K562 (cell line): ENCODE results near the gene TPX2. TPM values are rescaled to one million over a fixed set of nuclear protein-coding genes. Genes with fewer than 3 reads are reported as not detected.

Source experiments
- ARHGAP35 ChIP-seq: fragments of 450-650 bp; IDR thresholded peaks from 2 replicates; pipeline ENCODE4 v1.6.1; 2018; ENCODE audit not compliant: partially characterized antibody
- EZH2 ChIP-seq: IDR thresholded peaks from 2 replicates; pipeline ENCODE4 v1.6.1; 2012; ENCODE audit warnings: low read depth, mild to moderate bottlenecking, inconsistent platforms, low read length, borderline replicate concordance
- GMEB1 ChIP-seq: fragments of 250-450 bp; sonication (Bioruptor Pico); IDR thresholded peaks from 2 replicates; pipeline ENCODE4 v1.4.0; 2020; ENCODE audit warnings: mild to moderate bottlenecking
- HMGXB4 ChIP-seq: sonication (generic); formaldehyde crosslinking; IDR thresholded peaks from 2 replicates; pipeline ENCODE4 v1.8.1; 2023; ENCODE audit warnings: mild to moderate bottlenecking, missing genetic modification reagents
- LEF1 ChIP-seq: fragments of 450-650 bp; IDR thresholded peaks from 2 replicates; pipeline ENCODE4 v1.6.1; 2016; ENCODE audit warnings: mild to moderate bottlenecking
- MEIS2 ChIP-seq: fragments of 450-650 bp; IDR thresholded peaks from 2 replicates; pipeline ENCODE4 v1.6.1; 2014; ENCODE audit warnings: mild to moderate bottlenecking; ENCODE audit not compliant: partially characterized antibody
- NFYB ChIP-seq: IDR thresholded peaks from 2 replicates; pipeline ENCODE4 v1.6.1; 2011; ENCODE audit warnings: mild to moderate bottlenecking, moderate library complexity; ENCODE audit not compliant: insufficient read length; ENCODE audit errors: extremely low read depth
- NR2C1 ChIP-seq, 2 experiments: fragments of 450-650 bp; IDR thresholded peaks; 2 replicates each; pipeline ENCODE4 v1.6.1; 2017; ENCODE audit warnings: mild to moderate bottlenecking in 2 of 2, antibody characterized with exemption in 1 of 2, inconsistent platforms in 1 of 2, missing compliant biosample characterization in 1 of 2, missing genetic modification characterization in 1 of 2
- SMAD2 ChIP-seq: fragments of 150-350 bp; IDR thresholded peaks from 2 replicates; pipeline ENCODE4 v1.6.1; 2014; ENCODE audit warnings: low read depth, mild to moderate bottlenecking, low read length
- SMARCA5 ChIP-seq: fragments of 450-650 bp; IDR thresholded peaks from 2 replicates; pipeline ENCODE4 v1.6.1; 2016
- XRCC4 ChIP-seq: IDR thresholded peaks from one replicate; pipeline ENCODE4 v1.6.1; 2011; ENCODE audit not compliant: insufficient read depth, insufficient read length; ENCODE audit errors: extremely low read depth
- ZBTB11 ChIP-seq, 3 experiments: fragments of 200-800 bp in 1 of 3; fragments of 250-450 bp in 1 of 3; fragments of 450-650 bp in 1 of 3; sonication (Bioruptor Pico) in 1 of 3; sonication (Bioruptor generic) in 1 of 3; formaldehyde crosslinking in 1 of 3; IDR thresholded peaks; 2 replicates each; pipeline versions ENCODE4 v1.6.1 to v1.8.0; 2016 to 2022; ENCODE audit warnings: mild to moderate bottlenecking in 2 of 3, missing genetic modification characterization in 2 of 3, missing compliant biosample characterization in 1 of 3, moderate library complexity in 1 of 3
- ZNF140 ChIP-seq: fragments of 250-450 bp; sonication (Bioruptor Pico); IDR thresholded peaks from 2 replicates; pipeline ENCODE4 v1.8.0; 2021; ENCODE audit warnings: moderate library complexity, mild to moderate bottlenecking, inconsistent platforms
- ZNF197 ChIP-seq: fragments of 200-800 bp; sonication (Bioruptor generic); IDR thresholded peaks from 2 replicates; pipeline ENCODE4 v1.6.1; 2016; ENCODE audit warnings: low read depth, missing genetic modification characterization, missing compliant biosample characterization
- ZNF3 ChIP-seq: fragments of 250-450 bp; sonication (Bioruptor Pico); IDR thresholded peaks from 2 replicates; pipeline ENCODE4 v1.5.0; 2021; ENCODE audit warnings: mild to moderate bottlenecking, moderate library complexity
- ZNF384 ChIP-seq: IDR thresholded peaks from 2 replicates; pipeline ENCODE4 v1.6.1; 2012; ENCODE audit warnings: low read depth, low read length, improper control_type of control experiment
- ZNF395 ChIP-seq: fragments of 200-800 bp; sonication (Bioruptor generic); IDR thresholded peaks from 2 replicates; pipeline ENCODE4 v1.6.1; 2017; ENCODE audit warnings: missing genetic modification characterization, missing compliant biosample characterization
- ZNF79 ChIP-seq: fragments of 250-450 bp; sonication (Bioruptor Pico); IDR thresholded peaks from 2 replicates; pipeline ENCODE4 v1.4.0; 2020; ENCODE audit warnings: low read depth, mild to moderate bottlenecking, moderate library complexity
- polyA plus RNA-seq, 8 experiments: library from polyadenylated mRNA; depleted of rRNA in 4 of 8; stranded (reverse) in 5 of 8; unstranded in 3 of 8; fragments of >200 nt; fragmentation: Nextera tagmentation in 2 of 8; fragmentation: Illumina TruSeq in 1 of 8; extraction: Ambion mirVana in 2 of 8; extraction: Trizol in 1 of 8; gene quantifications; 2 replicates each; pipeline versions ENCODE4 v1.2.1 to v1.2.3, GENCODE V29; 2011 to 2014; ENCODE audit warnings: inconsistent platforms in 1 of 8, missing spikeins in 1 of 8
- total RNA-seq, 7 experiments: library from RNA; depleted of rRNA in 6 of 7; stranded (reverse); fragments of >200 nt in 6 of 7; fragmentation: Illumina TruSeq in 2 of 7; extraction: Trizol in 2 of 7; gene quantifications; 2 replicates each; pipeline versions ENCODE4 v1.2.1 to v1.2.3, GENCODE V29; 2011 to 2021; ENCODE audit warnings: low replicate concordance in 1 of 7

TPX2 gene
- total and polyA plus RNA-seq, 9 of the 15 experiments (the other 6 are each of a cell fraction or from before 2014, with no cell fraction given) = 48.0 to 241 (median 133) TPM

GRCh38 chr20:31698803-31699718 lies 40.0 kb upstream of the TPX2 start (continued):
- TF ChIP-seq EZH2 = no peak
- no peak for TF ChIP-seq HMGXB4 (CRISPR knock-in tag)
- no peak for TF ChIP-seq ZNF197 (CRISPR knock-in tag)
- TF ChIP-seq SMAD2 = no peak
- no peak for TF ChIP-seq ZNF3
- no peak for TF ChIP-seq ARHGAP35
- TF ChIP-seq NFYB = no peak
- no peak for TF ChIP-seq ZNF140 (CRISPR knock-in tag)
- no peak for TF ChIP-seq LEF1
- TF ChIP-seq ZNF79 (CRISPR knock-in tag) = no peak
- no peak for TF ChIP-seq MEIS2
- no peak for TF ChIP-seq NR2C1 (IDR thresholded peaks at IDR 0.05)
- TF ChIP-seq NR2C1 (tag; IDR thresholded peaks at IDR 0.05) = no peak
- TF ChIP-seq XRCC4 = no peak
- peak; percentile 75; the same call in 1 of the 2 replicates for TF ChIP-seq ZNF395 (CRISPR knock-in tag)
- TF ChIP-seq ZBTB11 (CRISPR knock-in tag; IDR thresholded peaks at IDR 0.05) = no peak; a peak in 1 of 6 replicates
- TF ChIP-seq SMARCA5 = no peak
- no peak for TF ChIP-seq GMEB1 (CRISPR knock-in tag)
- no peak for TF ChIP-seq ZNF384
